ENCODE data around the gene TBPL1.

GRCh38 chr6:133973109-133973971 is 20.3 kb downstream of the TBPL1 start:
- TF ChIP-seq CTCF (IDR thresholded peaks at IDR 0.05) (peak; percentile 33 to 76 (median 55)), POLR2A (IDR thresholded peaks at IDR 0.05) (no peak)

All from thyroid gland (tissue), 4 donors.